ENCODE data around the gene ASS1. TPM values are rescaled to one million over a fixed set of nuclear protein-coding genes. Genes with fewer than 3 reads are reported as not detected.

Gene ASS1
- total RNA-seq, 1 experiment from 2014 or later: 83.0 TPM

GRCh38 chr9:130431536-130432303, 13.0 kb upstream of the ASS1 start:
- Histone ChIP-seq H2AFZ (ENCODE audit: low read length) (no peak overlapping the region), H3K27ac (ENCODE audit: low read length) (no peak overlapping the region), H3K79me2 (ENCODE audit: low read length) (no peaks in the 10 kb centered on the region), H3F3A (ENCODE audit: low read length, unreplicated experiment) (no peaks in the 10 kb centered on the region), H4K20me1 (ENCODE audit: low read length) (no peaks in the 10 kb centered on the region), H3K27me3 (ENCODE audit: low read length) (no peaks in the 10 kb centered on the region), H3K4me2 (ENCODE audit: low read length) (no peak overlapping the region), H3K9me2 (replicated peaks; ENCODE audit: low read length) (no peaks in the 10 kb centered on the region), H3K9ac (ENCODE audit: low read length) (no peak overlapping the region), H3K9me3 (ENCODE audit: low read length) (no peaks in the 10 kb centered on the region), H3K36me3 (ENCODE audit: low read depth, low read length) (no peaks in the 10 kb centered on the region), H3K4me3 (ENCODE audit: low read length) (no peak overlapping the region), H3K4me1 (ENCODE audit: insufficient read depth, low read length) (peaks cover 5% of the 10 kb centered on the region; the same call in 1 of the 2 replicates)
- ChIA-PET CTCF (no interaction called here), POLR2A (ENCODE audit: unreplicated experiment) (no interaction called here)
- intact Hi-C loops (cut with micrococcal nuclease): no loop called here
- DNase-seq (no peak), ATAC-seq (no peak)
- TF ChIP-seq CTCF (conservative IDR thresholded peaks at IDR 0.05; ENCODE audit: low read depth, low read length) (no peak), EZH2 (IDR thresholded peaks at IDR 0.05; ENCODE audit: low read length, unreplicated experiment) (no peak), EZH2phosphoT487 (IDR thresholded peaks at IDR 0.05; ENCODE audit: borderline replicate concordance, low read length) (no peak)
- no TSS peak for BruUV-seq (replicated peaks)

DNA sequence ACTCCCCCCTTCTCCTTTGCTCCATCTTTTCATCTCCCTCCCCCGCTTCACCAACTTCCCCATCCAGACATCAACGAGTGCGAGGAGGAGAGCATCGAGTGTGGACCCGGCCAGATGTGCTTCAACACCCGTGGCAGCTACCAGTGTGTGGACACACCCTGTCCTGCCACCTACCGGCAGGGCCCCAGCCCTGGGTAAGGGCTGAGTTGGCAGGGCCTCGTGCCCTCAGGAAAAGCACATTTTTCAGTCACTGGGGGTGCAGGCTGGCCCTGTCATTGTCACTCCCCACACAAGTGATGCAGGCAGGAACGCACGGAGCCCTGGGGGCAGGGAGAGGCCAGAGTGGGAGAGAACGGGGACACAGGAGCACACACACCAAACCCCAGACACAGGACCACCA, 12.4 kb upstream of the ASS1 start:
- Histone ChIP-seq H3K27ac (ENCODE audit: low read length) (no peak overlapping the region), H3K4me3 (ENCODE audit: low read length) (no peak overlapping the region), H3K36me3 (ENCODE audit: low read depth, low read length) (no peaks in the 10 kb centered on the region), H3K9me2 (replicated peaks; ENCODE audit: low read length) (no peaks in the 10 kb centered on the region), H4K20me1 (ENCODE audit: low read length) (no peaks in the 10 kb centered on the region), H3K4me2 (ENCODE audit: low read length) (no peak overlapping the region), H3K27me3 (ENCODE audit: low read length) (no peaks in the 10 kb centered on the region), H2AFZ (ENCODE audit: low read length) (peak overlapping the region; percentile 82; the same call in 1 of the 2 replicates), H3F3A (ENCODE audit: low read length, unreplicated experiment) (no peaks in the 10 kb centered on the region), H3K4me1 (ENCODE audit: insufficient read depth, low read length) (peaks cover 5% of the 10 kb centered on the region; the same call in 1 of the 2 replicates), H3K9ac (ENCODE audit: low read length) (no peak overlapping the region), H3K9me3 (ENCODE audit: low read length) (no peaks in the 10 kb centered on the region), H3K79me2 (ENCODE audit: low read length) (no peaks in the 10 kb centered on the region)
- POLR2A ChIA-PET (ENCODE audit: unreplicated experiment): no interaction called here
- peak; percentile 25 for DNase-seq
- no peak for TF ChIP-seq EZH2 (IDR thresholded peaks at IDR 0.05; ENCODE audit: low read length, unreplicated experiment)
- TF ChIP-seq CTCF (conservative IDR thresholded peaks at IDR 0.05; ENCODE audit: low read depth, low read length): peak; percentile 48
- no peak for TF ChIP-seq EZH2phosphoT487 (IDR thresholded peaks at IDR 0.05; ENCODE audit: borderline replicate concordance, low read length)
- peak; percentile 65 for ATAC-seq
- intact Hi-C loops (cut with micrococcal nuclease): no loop called here
- CTCF ChIA-PET: no interaction called here
- no TSS peak for BruUV-seq (replicated peaks)

DNA sequence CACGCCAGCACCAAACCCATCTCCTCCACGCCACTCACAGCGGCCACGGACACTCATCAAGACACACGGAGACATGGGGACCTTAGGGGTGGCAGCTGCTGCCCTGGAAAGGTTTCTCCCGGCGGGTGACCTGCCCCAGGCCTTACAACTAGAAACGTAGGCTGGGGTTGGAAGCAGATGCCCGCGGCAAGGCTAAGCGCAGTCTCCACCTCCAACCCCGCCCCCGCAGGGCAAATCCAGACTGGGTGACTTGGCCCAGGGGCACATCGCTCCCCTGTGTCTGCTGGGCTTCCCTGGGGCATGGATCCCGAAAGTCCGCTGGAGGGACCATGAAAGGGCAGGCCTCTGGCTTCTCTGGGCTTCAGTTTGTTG, 12.0 kb upstream of the ASS1 start:
- TF ChIP-seq CTCF (conservative IDR thresholded peaks at IDR 0.05; ENCODE audit: low read depth, low read length) (no peak), EZH2 (IDR thresholded peaks at IDR 0.05; ENCODE audit: low read length, unreplicated experiment) (no peak)
- ATAC-seq (no peak; the same call in 1 of the 2 replicates), DNase-seq (no peak)
- Histone ChIP-seq H4K20me1 (ENCODE audit: low read length) (no peaks in the 10 kb centered on the region), H3F3A (ENCODE audit: low read length, unreplicated experiment) (no peaks in the 10 kb centered on the region), H3K9me3 (ENCODE audit: low read length) (no peaks in the 10 kb centered on the region), H3K4me2 (ENCODE audit: low read length) (peak overlapping the region; percentile 77), H3K27me3 (ENCODE audit: low read length) (no peaks in the 10 kb centered on the region), H3K27ac (ENCODE audit: low read length) (no peak overlapping the region), H3K9ac (ENCODE audit: low read length) (no peak overlapping the region), H3K4me1 (ENCODE audit: insufficient read depth, low read length) (peaks cover 5% of the 10 kb centered on the region; the same call in 1 of the 2 replicates), H2AFZ (ENCODE audit: low read length) (peak overlapping the region; percentile 82; the same call in 1 of the 2 replicates), H3K4me3 (ENCODE audit: low read length) (peak overlapping the region; percentile 51; the same call in 1 of the 2 replicates), H3K9me2 (replicated peaks; ENCODE audit: low read length) (no peaks in the 10 kb centered on the region), H3K36me3 (ENCODE audit: low read depth, low read length) (no peaks in the 10 kb centered on the region), H3K79me2 (ENCODE audit: low read length) (no peaks in the 10 kb centered on the region)
- BruUV-seq (replicated peaks): no TSS peak
- intact Hi-C loops (cut with micrococcal nuclease): no loop called here
- ChIA-PET POLR2A (ENCODE audit: unreplicated experiment) (no interaction called here), CTCF (no interaction called here)
